HepG2 (cell line): ENCODE data around the gene RAI14. TPM values are rescaled to one million over a fixed set of nuclear protein-coding genes. Genes with fewer than 3 reads are reported as not detected.

Source experiments
- ATAC-seq: fragments of 200-7000 bp; cut with Tn5 transposase; 3 replicates; pipeline ENCODE4 v1.9.1; 2020; ENCODE audit warnings: mild to moderate bottlenecking, moderate library complexity
- BruUV-seq: library from RNA; stranded (reverse); fragments of 400-500 nt; replicated peaks from 2 replicates; lab custom pipeline; 2021; lab: Mats Ljungman, UMichigan
- CTCF ChIA-PET: fragments of 300-600 bp; formaldehyde crosslinking; extraction: SDS; loops from one replicate; lab custom pipeline; 2021; ENCODE audit warnings: low total read pairs, inconsistent platforms, low intra/inter-chr PET ratio; lab: Yijun Ruan, JAX
- POLR2A ChIA-PET: fragments of 350-600 bp; sonication (Branson Sonifier 250); formaldehyde crosslinking; loops from one replicate; lab custom pipeline; 2020; ENCODE audit warnings: antibody characterized with exemption, inconsistent platforms; lab: Yijun Ruan, JAX
- DNase-seq: peaks from one replicate; pipeline ENCODE4 v3.0.0-alpha.2; 2015; ENCODE audit warnings: low spot score
- FAIRE-seq: peaks from 3 replicates; lab custom pipeline; 2011; peaks lifted over from hg19 to GRCh38; lab: Jason Lieb, UNC
- H2AFZ ChIP-seq: one replicate; pipeline ENCODE4 v1.6.1; 2011; ENCODE audit warnings: low read length, inconsistent platforms
- H3K27ac ChIP-seq: fragments of 300-600 bp; 3 replicates; pipeline ENCODE4 v1.8.0; 2011; ENCODE audit warnings: mixed run types, mild to moderate bottlenecking, mixed read lengths, low read length, inconsistent platforms; ENCODE audit not compliant: insufficient read depth; ENCODE audit errors: extremely low read length
- H3K27me3 ChIP-seq, 2 experiments: fragments of 200-600 bp in 1 of 2; 2 replicates in 1 of 2; 3 replicates in 1 of 2; pipeline versions ENCODE4 v1.6.0 to v1.8.0; 2011; ENCODE audit warnings: low read length in 2 of 2, mild to moderate bottlenecking in 2 of 2, moderate library complexity in 2 of 2, inconsistent platforms in 1 of 2; ENCODE audit not compliant: insufficient read depth in 2 of 2, control insufficient read depth in 1 of 2
- H3K36me3 ChIP-seq, 2 experiments: fragments of 200-600 bp in 1 of 2; replicated peaks in 1 of 2; 2 replicates in 1 of 2; 3 replicates in 1 of 2; pipeline versions ENCODE4 v1.5.1 to v1.8.0; 2011; ENCODE audit warnings: low read length in 2 of 2, inconsistent platforms in 1 of 2; ENCODE audit not compliant: insufficient read depth in 2 of 2, control insufficient read depth in 1 of 2
- H3K4me1 ChIP-seq: 2 replicates; pipeline ENCODE4 v1.5.1; 2012; ENCODE audit warnings: low read length, inconsistent platforms; ENCODE audit not compliant: insufficient read depth
- H3K4me2 ChIP-seq: 2 replicates; pipeline ENCODE4 v1.6.0; 2011; ENCODE audit warnings: low read depth, low read length, inconsistent platforms
- H3K4me3 ChIP-seq, 3 experiments: fragments of 200-600 bp in 1 of 3; sonication (generic), shearing (Covaris generic) in 1 of 3; replicated peaks in 1 of 3; 2 replicates each; pipeline ENCODE4 v1.5.1; 2011 to 2016; ENCODE audit warnings: low read length in 3 of 3, inconsistent platforms in 2 of 3, low read depth in 2 of 3, mild to moderate bottlenecking in 2 of 3, control low read depth in 1 of 3, mixed read lengths in 1 of 3; ENCODE audit not compliant: insufficient read depth in 1 of 3
- H3K79me2 ChIP-seq: one replicate; pipeline ENCODE4 v1.6.1; 2011; ENCODE audit warnings: low read length, inconsistent platforms; ENCODE audit not compliant: insufficient read depth
- H3K9ac ChIP-seq: 2 replicates; pipeline ENCODE4 v1.6.0; 2011; ENCODE audit warnings: mild to moderate bottlenecking, low read depth, low read length, inconsistent platforms; ENCODE audit not compliant: insufficient read depth
- H3K9me3 ChIP-seq: 2 replicates; pipeline ENCODE4 v1.5.1; 2012; ENCODE audit warnings: mild to moderate bottlenecking, low read length
- H4K20me1 ChIP-seq: 2 replicates; pipeline ENCODE4 v1.6.0; 2011; ENCODE audit warnings: inconsistent platforms, mild to moderate bottlenecking, low read length, moderate library complexity; ENCODE audit not compliant: insufficient read depth
- ARID2 ChIP-seq: sonication (generic); formaldehyde crosslinking; IDR thresholded peaks from 2 replicates; pipeline ENCODE4 v1.8.1; 2022; ENCODE audit warnings: mild to moderate bottlenecking, missing genetic modification reagents, borderline replicate concordance
- ASH2L ChIP-seq: fragments of 300-600, 200-600 bp; sonication (generic); IDR thresholded peaks from 2 replicates; pipeline ENCODE4 v1.7.0; 2017; ENCODE audit warnings: low read depth, mild to moderate bottlenecking, moderate library complexity, mixed read lengths, low read length; ENCODE audit not compliant: insufficient read length
- ERF ChIP-seq: IDR thresholded peaks from 2 replicates; pipeline ENCODE4 v1.6.1; 2018; ENCODE audit warnings: missing biosample characterization, missing genetic modification reagents
- KDM5B ChIP-seq: sonication (generic); formaldehyde crosslinking; IDR thresholded peaks from 2 replicates; pipeline ENCODE4 v1.4.0; 2020; ENCODE audit warnings: missing genetic modification reagents, mild to moderate bottlenecking, borderline replicate concordance
- MAFF ChIP-seq: IDR thresholded peaks from 2 replicates; pipeline ENCODE4 v1.6.1; 2011; ENCODE audit warnings: low read depth, low read length, improper control_type of control experiment
- MEIS2 ChIP-seq: sonication (generic); formaldehyde crosslinking; IDR thresholded peaks from 2 replicates; pipeline ENCODE4 v1.9.0; 2021; ENCODE audit warnings: mild to moderate bottlenecking, missing genetic modification reagents
- PLRG1 ChIP-seq: fragments of 450-650 bp; conservative IDR thresholded peaks from 2 replicates; pipeline ENCODE4 v1.6.1; 2016
- RXRB ChIP-seq: IDR thresholded peaks from 2 replicates; pipeline ENCODE4 v1.6.1; 2016; ENCODE audit warnings: borderline replicate concordance, missing genetic modification reagents, missing compliant biosample characterization
- SALL2 ChIP-seq: sonication (generic); formaldehyde crosslinking; IDR thresholded peaks from 2 replicates; pipeline ENCODE4 v1.8.1; 2023; ENCODE audit warnings: mild to moderate bottlenecking, missing genetic modification reagents, inconsistent platforms
- ZBTB34 ChIP-seq: sonication (generic); formaldehyde crosslinking; IDR thresholded peaks from 2 replicates; pipeline ENCODE4 v1.8.0; 2022; ENCODE audit warnings: mild to moderate bottlenecking, missing genetic modification reagents
- ZMYM2 ChIP-seq: sonication (generic); formaldehyde crosslinking; IDR thresholded peaks from 2 replicates; pipeline ENCODE4 v1.8.0; 2022; ENCODE audit warnings: mild to moderate bottlenecking, missing genetic modification reagents
- ZMYM4 ChIP-seq: sonication (generic); formaldehyde crosslinking; IDR thresholded peaks from 2 replicates; pipeline ENCODE4 v1.8.1; 2023; ENCODE audit warnings: mild to moderate bottlenecking, missing genetic modification reagents
- ZNF281 ChIP-seq: sonication (generic); formaldehyde crosslinking; IDR thresholded peaks from 2 replicates; pipeline ENCODE4 v1.4.0; 2020; ENCODE audit warnings: missing genetic modification reagents, borderline replicate concordance
- ZNF292 ChIP-seq: sonication (generic); formaldehyde crosslinking; IDR thresholded peaks from 2 replicates; pipeline ENCODE4 v1.8.1; 2022; ENCODE audit warnings: mild to moderate bottlenecking, low read depth, missing genetic modification reagents, borderline replicate concordance
- ZNF333 ChIP-seq: sonication (generic); formaldehyde crosslinking; IDR thresholded peaks from 2 replicates; pipeline ENCODE4 v1.4.0; 2020; ENCODE audit warnings: mild to moderate bottlenecking, missing genetic modification reagents, borderline replicate concordance
- ZNF530 ChIP-seq: sonication (generic); formaldehyde crosslinking; IDR thresholded peaks from 2 replicates; pipeline ENCODE4 v1.5.0; 2020; ENCODE audit warnings: low read depth, mild to moderate bottlenecking, missing genetic modification reagents
- ZNF761 ChIP-seq: sonication (generic); formaldehyde crosslinking; conservative IDR thresholded peaks from 2 replicates; pipeline ENCODE4 v1.4.0; 2020; ENCODE audit warnings: mild to moderate bottlenecking, missing genetic modification reagents
- WGBS: methylation state at CpG from one replicate; pipeline ENCODE4 v1.1.6; 2017; ENCODE audit warnings: low lambda C conversion rate; 5-methylcytosine and 5-hydroxymethylcytosine counted together
- in situ Hi-C: cut with HindIII; loops from 2 replicates; pipeline ENCODE4 v1.10.0; 2017; ENCODE audit warnings: low pct_unique_long_range_greater_than_20kb; ENCODE audit not compliant: extremely low pct_ligation_motif_present
- intact Hi-C: fragments of 100-400 bp; cut with micrococcal nuclease; formaldehyde crosslinking; loops from one replicate; pipeline ENCODE4 v1.10.0; 2022; ENCODE audit not compliant: unreplicated experiment
- polyA plus RNA-seq, 8 experiments: library from polyadenylated mRNA; depleted of rRNA in 3 of 8; stranded (reverse) in 7 of 8; unstranded in 1 of 8; fragments of >200 nt; fragmentation: Illumina TruSeq in 4 of 8; extraction: Trizol in 4 of 8; gene quantifications; 2 replicates each; pipeline versions ENCODE4 v1.2.1 to v1.2.3, GENCODE V29; 2011 to 2016; ENCODE audit warnings: low read depth in 4 of 8, missing spikeins in 1 of 8, mixed read lengths in 1 of 8; ENCODE audit not compliant: insufficient read depth in 1 of 8
- total RNA-seq, 5 experiments: library from RNA; depleted of rRNA; stranded (reverse); fragments of >200 nt; fragmentation: Illumina TruSeq; extraction: Trizol; gene quantifications; 2 replicates each; pipeline ENCODE4 v1.2.3, GENCODE V29; 2016; ENCODE audit warnings: low read depth in 1 of 5

RAI14 gene
- total and polyA plus RNA-seq, 2 of the 13 experiments (the other 11 are each of a cell fraction or from before 2014, with no cell fraction given), result 12.6 to 18.2 TPM

- no peak for DNase-seq
- Histone ChIP-seq H3K4me1 (peaks cover 7% of the 10 kb centered on the region), H3K79me2 (no peaks in the 10 kb centered on the region), H2AFZ (no peak overlapping the region), H4K20me1 (no peaks in the 10 kb centered on the region), H3K4me3 (no peak overlapping the region), H3K9ac (no peak overlapping the region), H3K27me3 (no peaks in the 10 kb centered on the region), H3K27ac (no peak overlapping the region), H3K4me2 (no peak overlapping the region), H3K9me3 (no peaks in the 10 kb centered on the region), H3K36me3 (no peaks in the 10 kb centered on the region; a peak in 1 of 5 replicates)
- no peak for ATAC-seq
- intact Hi-C loops (loop anchor here (5.0 kb wide), 1 partner anchor 250 kb away; no protein-coding TSS in a partner anchor), in situ Hi-C loops (no loop called here)
- no TSS peak for BruUV-seq
- POLR2A ChIA-PET, result no interaction called here
- FAIRE-seq, result no peak
- CTCF ChIA-PET, result no interaction called here
- no peak for TF ChIP-seq ZBTB34
- no peak for TF ChIP-seq ZNF281
- TF ChIP-seq PLRG1, result no peak
These were observed 81.6 kb downstream of the RAI14 start for GRCh38 chr5:34737731-34738130.

- no peaks in the 10 kb centered on the region for H4K20me1 ChIP-seq
- H3K27me3 ChIP-seq, result no peaks in the 10 kb centered on the region
- ChIA-PET POLR2A (no interaction called here), CTCF (no interaction called here)
- DNase-seq (no peak), FAIRE-seq (no peak), ATAC-seq (no peak)
- WGBS, result 100% methylated on average over 1 of the region's 1 CpG
- peaks cover 12% of the 10 kb centered on the region for H3K4me1 ChIP-seq
- no peaks in the 10 kb centered on the region for H3K79me2 ChIP-seq
- in situ Hi-C loops, result no loop called here
- no TSS peak for BruUV-seq
- no peak overlapping the region for H3K9ac ChIP-seq
- H3K36me3 ChIP-seq, result no peaks in the 10 kb centered on the region; a peak in 1 of 5 replicates
- no peak overlapping the region for H3K27ac ChIP-seq
- H3K4me3 ChIP-seq, result no peak overlapping the region
- H2AFZ ChIP-seq, result no peak overlapping the region
- H3K4me2 ChIP-seq, result no peak overlapping the region
- no peaks in the 10 kb centered on the region for H3K9me3 ChIP-seq
- intact Hi-C loops, result loop anchor here (5.0 kb wide), 1 partner anchor 251 kb away; no protein-coding TSS in a partner anchor
- TF ChIP-seq ZMYM4 (CRISPR knock-in tag) (no peak), ZNF761 (CRISPR knock-in tag) (no peak), MAFF (no peak), SALL2 (no peak), ZNF530 (CRISPR knock-in tag) (no peak), RXRB (CRISPR knock-in tag) (no peak), ARID2 (CRISPR knock-in tag) (no peak), ZNF333 (CRISPR knock-in tag) (no peak), KDM5B (CRISPR knock-in tag) (no peak), ZMYM2 (CRISPR knock-in tag) (no peak), ERF (CRISPR knock-in tag) (no peak), ZNF292 (CRISPR knock-in tag) (no peak), ASH2L (no peak), MEIS2 (no peak)
These were observed 82.3 kb downstream of the RAI14 start for GRCh38 chr5:34738381-34738780.
